ENCODE measurements around the gene MAPK12.

DNA sequence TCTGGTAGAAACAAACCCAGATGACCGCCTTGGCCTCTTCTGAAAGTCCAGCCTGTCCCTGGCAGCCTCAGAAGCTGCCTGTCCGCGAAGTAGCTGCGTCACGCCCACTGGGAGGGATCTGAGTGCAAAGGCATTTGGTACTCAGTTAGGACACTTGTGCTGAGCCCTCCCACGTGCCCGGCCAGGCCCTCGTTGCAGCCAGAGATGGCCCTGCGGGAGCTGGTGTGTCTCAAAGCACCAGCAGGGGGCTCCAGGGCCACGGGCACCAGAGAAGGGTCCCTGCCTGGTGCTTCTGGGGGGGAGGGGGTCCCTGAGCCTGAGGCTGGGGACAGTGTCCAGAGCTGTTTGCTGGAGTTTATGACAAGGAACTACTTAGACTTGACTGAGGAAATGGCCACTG is 54.9 kb downstream of the MAPK12 start:
- TF ChIP-seq TAF1 (IDR thresholded peaks at IDR 0.05; ENCODE audit: low read depth, low read length), result no peak
- TF ChIP-seq POLR2AphosphoS5 (IDR thresholded peaks at IDR 0.05; ENCODE audit: low read depth, low read length), result no peak
